GM23338 (cell line): ENCODE measurements around the gene SVIL. TPM values are rescaled to one million over a fixed set of nuclear protein-coding genes. Genes with fewer than 3 reads are reported as not detected.

Experiments used
- ATAC-seq: fragments of 200-7000 bp; cut with Tn5 transposase; 3 replicates; pipeline ENCODE4 v1.9.1; 2020
- DNase-seq: peaks from one replicate; pipeline ENCODE4 v3.0.0-alpha.2; 2015; ENCODE audit warnings: low spot score
- H2AFZ ChIP-seq: fragments of 200-600 bp; sonication (generic); 2 replicates; pipeline ENCODE4 v1.8.0; 2016; ENCODE audit warnings: antibody characterized with exemption, mild to moderate bottlenecking, moderate library complexity
- H3F3A ChIP-seq: fragments of 200-600 bp; sonication (generic); replicated peaks from 2 replicates; pipeline ENCODE4 v1.8.0; 2017; ENCODE audit warnings: antibody characterized with exemption, mixed run types, low read depth
- H3K27ac ChIP-seq: fragments of 200-600 bp; sonication (generic); 2 replicates; pipeline ENCODE4 v1.6.1; 2016; ENCODE audit warnings: low read depth
- H3K27me3 ChIP-seq: fragments of 200-600 bp; sonication (generic); 2 replicates; pipeline ENCODE4 v1.8.0; 2016; ENCODE audit warnings: mild to moderate bottlenecking, mixed run types, moderate library complexity; ENCODE audit not compliant: insufficient read depth
- H3K36me3 ChIP-seq: fragments of 200-600 bp; sonication (generic); 2 replicates; pipeline ENCODE4 v1.8.0; 2016; ENCODE audit warnings: mild to moderate bottlenecking; ENCODE audit not compliant: insufficient read depth
- H3K4me1 ChIP-seq: fragments of 200-600 bp; sonication (generic); 2 replicates; pipeline ENCODE4 v1.8.0; 2016; ENCODE audit warnings: mild to moderate bottlenecking, moderate library complexity; ENCODE audit not compliant: insufficient read depth
- H3K4me2 ChIP-seq: fragments of 200-600 bp; sonication (generic); 2 replicates; pipeline ENCODE4 v1.7.1; 2017; ENCODE audit warnings: mixed run types
- H3K4me3 ChIP-seq: fragments of 200-600 bp; sonication (generic); 2 replicates; pipeline ENCODE4 v1.6.1; 2016; ENCODE audit warnings: mixed run types
- H3K79me2 ChIP-seq: fragments of 200-600 bp; sonication (generic); replicated peaks from 2 replicates; pipeline ENCODE4 v1.8.0; 2017; ENCODE audit warnings: mild to moderate bottlenecking; ENCODE audit not compliant: insufficient read depth
- H3K9me2 ChIP-seq: fragments of 200-600 bp; sonication (generic); 2 replicates; pipeline ENCODE4 v1.8.0; 2017; ENCODE audit not compliant: insufficient read depth
- H4K20me1 ChIP-seq: fragments of 200-600 bp; sonication (generic); replicated peaks from 2 replicates; pipeline ENCODE4 v1.8.0; 2017; ENCODE audit warnings: mild to moderate bottlenecking; ENCODE audit not compliant: insufficient read depth
- H3K27ac Mint-ChIP-seq: 2 replicates; pipeline ENCODE4 v1.8.0; 2020; ENCODE audit warnings: inconsistent platforms, mild to moderate bottlenecking, moderate library complexity, mixed read lengths
- H3K27me3 Mint-ChIP-seq: 3 replicates; pipeline ENCODE4 v1.8.0; 2022; ENCODE audit warnings: low read depth, mild to moderate bottlenecking, moderate library complexity, mixed read lengths, inconsistent platforms; ENCODE audit not compliant: insufficient read depth, poor library complexity
- H3K36me3 Mint-ChIP-seq: 3 replicates; pipeline ENCODE4 v1.8.0; 2021; ENCODE audit warnings: low read depth, mild to moderate bottlenecking, inconsistent platforms, moderate library complexity, mixed read lengths
- H3K4me1 Mint-ChIP-seq: 3 replicates; pipeline ENCODE4 v1.8.0; 2020; ENCODE audit warnings: mild to moderate bottlenecking, inconsistent platforms, mixed read lengths
- H3K4me3 Mint-ChIP-seq: 3 replicates; pipeline ENCODE4 v1.8.0; 2021; ENCODE audit warnings: moderate library complexity, mild to moderate bottlenecking, inconsistent platforms, mixed read lengths
- H3K9me3 Mint-ChIP-seq: 3 replicates; pipeline ENCODE4 v1.8.0; 2020; ENCODE audit warnings: moderate library complexity, mild to moderate bottlenecking, inconsistent platforms, mixed read lengths
- CREB1 ChIP-seq: fragments of 250-450 bp; sonication (Bioruptor Pico); IDR thresholded peaks from 2 replicates; pipeline ENCODE4 v1.5.0; 2020; ENCODE audit warnings: low read depth, mild to moderate bottlenecking, moderate library complexity
- ETS1 ChIP-seq: IDR thresholded peaks from 2 replicates; pipeline ENCODE4 v1.6.1; 2016; ENCODE audit warnings: antibody characterized with exemption
- EZH2 ChIP-seq: fragments of 200-600 bp; sonication (generic); IDR thresholded peaks from one replicate; pipeline ENCODE4 v1.8.0; 2017; ENCODE audit warnings: antibody characterized with exemption, mild to moderate bottlenecking, low read depth; ENCODE audit not compliant: unreplicated experiment
- JUNB ChIP-seq: IDR thresholded peaks from one replicate; pipeline ENCODE4 v1.6.1; 2016; ENCODE audit warnings: antibody characterized with exemption; ENCODE audit not compliant: unreplicated experiment
- NANOG ChIP-seq: IDR thresholded peaks from 2 replicates; pipeline ENCODE4 v1.6.1; 2016; ENCODE audit warnings: antibody characterized with exemption, borderline replicate concordance
- POLR2AphosphoS5 ChIP-seq: IDR thresholded peaks from 2 replicates; pipeline ENCODE4 v1.6.1; 2016; ENCODE audit warnings: antibody characterized with exemption, low read depth
- REST ChIP-seq: IDR thresholded peaks from one replicate; pipeline ENCODE4 v1.6.1; 2018; ENCODE audit warnings: antibody characterized with exemption; ENCODE audit not compliant: unreplicated experiment
- STAT1 ChIP-seq: IDR thresholded peaks from one replicate; pipeline ENCODE4 v1.6.1; 2016; ENCODE audit warnings: antibody characterized with exemption; ENCODE audit not compliant: unreplicated experiment
- ZNF114 ChIP-seq: fragments of 250-450 bp; sonication (Bioruptor Pico); IDR thresholded peaks from 2 replicates; pipeline ENCODE4 v1.5.0; 2020; ENCODE audit warnings: mild to moderate bottlenecking, moderate library complexity
- polyA plus RNA-seq: library from polyadenylated mRNA; unstranded; fragments of >200 nt; fragmentation: Nextera tagmentation; extraction: Ambion mirVana; gene quantifications from 2 replicates; pipeline ENCODE4 v1.2.1, GENCODE V29; 2016
- total RNA-seq: library from RNA; depleted of rRNA; stranded (reverse); fragments of >200 nt; shearing (Covaris generic); gene quantifications from 2 replicates; pipeline ENCODE4 v1.2.3, GENCODE V29; 2014
- TF ChIP-seq, protein P1 (sequence below): fragments of 250-450 bp; sonication (Bioruptor Pico); IDR thresholded peaks from 2 replicates; pipeline ENCODE4 v1.5.0; 2020; ENCODE audit warnings: mild to moderate bottlenecking, moderate library complexity

The SVIL gene
- total and polyA plus RNA-seq, 2 experiments from 2014 or later: 8.8 to 34.9 TPM

DNA sequence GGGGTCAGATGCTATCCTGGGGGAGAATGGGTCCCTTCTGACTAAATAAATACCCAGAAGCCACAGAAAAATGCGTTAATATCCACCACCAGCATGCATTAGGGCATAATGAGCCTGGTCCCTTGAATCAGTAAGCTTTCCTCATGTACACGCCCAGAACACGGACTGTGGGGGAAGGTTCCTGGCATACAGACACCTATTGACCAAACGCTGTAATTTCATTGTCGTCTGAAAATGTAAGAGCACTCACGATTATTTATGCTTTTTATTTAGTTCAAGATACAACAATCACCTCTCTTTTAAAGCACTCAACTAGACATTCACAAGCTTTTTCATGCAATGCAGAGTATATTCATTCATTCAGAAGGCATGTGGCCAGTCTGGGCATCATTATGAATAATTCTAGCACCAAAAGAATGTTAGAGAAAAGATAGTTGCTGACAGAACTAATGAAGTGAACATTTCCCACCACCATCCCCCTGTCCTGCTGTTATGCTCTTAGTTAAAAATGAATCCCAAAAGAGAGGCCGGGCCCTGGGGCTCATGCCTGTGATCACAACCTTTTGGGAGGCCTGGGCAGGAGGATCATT is 101.0 kb downstream of the SVIL start:
- Histone ChIP-seq H3K4me2 (0 out of 2 replicates have a peak overlapping the region, but pooled peaks have one; percentile 34), H3K79me2 (no peaks in the 10 kb centered on the region), H3K36me3 (no peaks in the 10 kb centered on the region), H3K27ac (no peak overlapping the region), H3F3A (no peaks in the 10 kb centered on the region), H3K4me3 (no peak overlapping the region), H3K9me2 (no peaks in the 10 kb centered on the region), H4K20me1 (no peaks in the 10 kb centered on the region), H2AFZ (no peak overlapping the region), H3K27me3 (no peaks in the 10 kb centered on the region), H3K4me1 (peaks cover 12% of the 10 kb centered on the region)
- peaks cover 34% of the 10 kb centered on the region for H3K4me1 Mint-ChIP-seq
- no peak for TF ChIP-seq ETS1
- TF ChIP-seq REST: no peak
- TF ChIP-seq EZH2: no peak
- TF ChIP-seq, protein P1, sequence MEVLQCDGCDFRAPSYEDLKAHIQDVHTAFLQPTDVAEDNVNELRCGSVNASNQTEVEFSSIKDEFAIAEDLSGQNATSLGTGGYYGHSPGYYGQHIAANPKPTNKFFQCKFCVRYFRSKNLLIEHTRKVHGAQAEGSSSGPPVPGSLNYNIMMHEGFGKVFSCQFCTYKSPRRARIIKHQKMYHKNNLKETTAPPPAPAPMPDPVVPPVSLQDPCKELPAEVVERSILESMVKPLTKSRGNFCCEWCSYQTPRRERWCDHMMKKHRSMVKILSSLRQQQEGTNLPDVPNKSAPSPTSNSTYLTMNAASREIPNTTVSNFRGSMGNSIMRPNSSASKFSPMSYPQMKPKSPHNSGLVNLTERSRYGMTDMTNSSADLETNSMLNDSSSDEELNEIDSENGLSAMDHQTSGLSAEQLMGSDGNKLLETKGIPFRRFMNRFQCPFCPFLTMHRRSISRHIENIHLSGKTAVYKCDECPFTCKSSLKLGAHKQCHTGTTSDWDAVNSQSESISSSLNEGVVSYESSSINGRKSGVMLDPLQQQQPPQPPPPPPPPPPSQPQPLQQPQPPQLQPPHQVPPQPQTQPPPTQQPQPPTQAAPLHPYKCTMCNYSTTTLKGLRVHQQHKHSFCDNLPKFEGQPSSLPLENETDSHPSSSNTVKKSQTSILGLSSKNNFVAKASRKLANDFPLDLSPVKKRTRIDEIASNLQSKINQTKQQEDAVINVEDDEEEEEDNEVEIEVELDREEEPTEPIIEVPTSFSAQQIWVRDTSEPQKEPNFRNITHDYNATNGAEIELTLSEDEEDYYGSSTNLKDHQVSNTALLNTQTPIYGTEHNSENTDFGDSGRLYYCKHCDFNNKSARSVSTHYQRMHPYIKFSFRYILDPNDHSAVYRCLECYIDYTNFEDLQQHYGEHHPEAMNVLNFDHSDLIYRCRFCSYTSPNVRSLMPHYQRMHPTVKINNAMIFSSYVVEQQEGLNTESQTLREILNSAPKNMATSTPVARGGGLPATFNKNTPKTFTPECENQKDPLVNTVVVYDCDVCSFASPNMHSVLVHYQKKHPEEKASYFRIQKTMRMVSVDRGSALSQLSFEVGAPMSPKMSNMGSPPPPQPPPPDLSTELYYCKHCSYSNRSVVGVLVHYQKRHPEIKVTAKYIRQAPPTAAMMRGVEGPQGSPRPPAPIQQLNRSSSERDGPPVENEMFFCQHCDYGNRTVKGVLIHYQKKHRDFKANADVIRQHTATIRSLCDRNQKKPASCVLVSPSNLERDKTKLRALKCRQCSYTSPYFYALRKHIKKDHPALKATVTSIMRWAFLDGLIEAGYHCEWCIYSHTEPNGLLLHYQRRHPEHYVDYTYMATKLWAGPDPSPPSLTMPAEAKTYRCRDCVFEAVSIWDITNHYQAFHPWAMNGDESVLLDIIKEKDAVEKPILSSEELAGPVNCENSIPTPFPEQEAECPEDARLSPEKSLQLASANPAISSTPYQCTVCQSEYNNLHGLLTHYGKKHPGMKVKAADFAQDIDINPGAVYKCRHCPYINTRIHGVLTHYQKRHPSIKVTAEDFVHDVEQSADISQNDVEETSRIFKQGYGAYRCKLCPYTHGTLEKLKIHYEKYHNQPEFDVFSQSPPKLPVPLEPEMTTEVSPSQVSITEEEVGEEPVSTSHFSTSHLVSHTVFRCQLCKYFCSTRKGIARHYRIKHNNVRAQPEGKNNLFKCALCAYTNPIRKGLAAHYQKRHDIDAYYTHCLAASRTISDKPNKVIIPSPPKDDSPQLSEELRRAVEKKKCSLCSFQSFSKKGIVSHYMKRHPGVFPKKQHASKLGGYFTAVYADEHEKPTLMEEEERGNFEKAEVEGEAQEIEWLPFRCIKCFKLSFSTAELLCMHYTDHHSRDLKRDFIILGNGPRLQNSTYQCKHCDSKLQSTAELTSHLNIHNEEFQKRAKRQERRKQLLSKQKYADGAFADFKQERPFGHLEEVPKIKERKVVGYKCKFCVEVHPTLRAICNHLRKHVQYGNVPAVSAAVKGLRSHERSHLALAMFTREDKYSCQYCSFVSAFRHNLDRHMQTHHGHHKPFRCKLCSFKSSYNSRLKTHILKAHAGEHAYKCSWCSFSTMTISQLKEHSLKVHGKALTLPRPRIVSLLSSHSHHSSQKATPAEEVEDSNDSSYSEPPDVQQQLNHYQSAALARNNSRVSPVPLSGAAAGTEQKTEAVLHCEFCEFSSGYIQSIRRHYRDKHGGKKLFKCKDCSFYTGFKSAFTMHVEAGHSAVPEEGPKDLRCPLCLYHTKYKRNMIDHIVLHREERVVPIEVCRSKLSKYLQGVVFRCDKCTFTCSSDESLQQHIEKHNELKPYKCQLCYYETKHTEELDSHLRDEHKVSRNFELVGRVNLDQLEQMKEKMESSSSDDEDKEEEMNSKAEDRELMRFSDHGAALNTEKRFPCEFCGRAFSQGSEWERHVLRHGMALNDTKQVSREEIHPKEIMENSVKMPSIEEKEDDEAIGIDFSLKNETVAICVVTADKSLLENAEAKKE (CRISPR knock-in tag): no peak
- no peak for TF ChIP-seq NANOG
- TF ChIP-seq CREB1: no peak
- TF ChIP-seq STAT1: no peak
- no peak for TF ChIP-seq ZNF114 (CRISPR knock-in tag)
- no peak for TF ChIP-seq POLR2AphosphoS5
- no peak for TF ChIP-seq JUNB
- no peak overlapping the region for H3K4me3 Mint-ChIP-seq
- ATAC-seq (no peak), DNase-seq (no peak)
- peaks cover 7% of the 10 kb centered on the region for H3K27me3 Mint-ChIP-seq
- H3K9me3 Mint-ChIP-seq: no peaks in the 10 kb centered on the region
- H3K36me3 Mint-ChIP-seq: no peaks in the 10 kb centered on the region
- no peak overlapping the region for H3K27ac Mint-ChIP-seq
